Activated CD4-positive, alpha-beta T cell treated with anti-CD3 and anti-CD28 coated beads, Interleukin-2, amount 50 U/mL, for 16 hours (primary cell): ENCODE results near the gene RPS6KL1.

Experiments used
- DNase-seq: peaks from one replicate; pipeline ENCODE4 v3.0.0-alpha.2; 2020

Gene RPS6KL1

DNA sequence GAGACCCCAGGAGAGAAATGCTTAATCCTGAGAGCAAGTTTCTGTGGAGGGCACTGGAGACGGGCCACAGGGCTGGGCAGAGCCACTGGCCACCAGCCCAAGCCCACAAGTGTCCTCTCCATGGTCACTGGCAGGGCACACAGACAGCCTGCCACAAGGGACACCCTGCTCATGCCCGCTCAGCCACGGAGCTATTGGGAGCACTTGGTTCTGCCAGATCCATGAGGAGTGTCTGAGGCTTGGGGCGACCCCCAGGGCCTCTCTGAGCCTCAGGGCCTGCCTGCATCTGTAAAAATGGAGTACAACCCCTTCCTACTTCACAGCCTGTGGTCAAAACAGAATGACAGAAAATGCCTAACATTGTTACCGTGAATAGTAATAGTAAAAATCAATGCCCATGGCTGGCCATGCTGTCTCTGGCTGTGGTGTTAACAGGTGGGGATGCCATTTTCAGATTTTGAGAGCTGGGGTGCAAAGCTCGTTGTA is 29.2 kb upstream of the RPS6KL1 start:
- no peak for DNase-seq

DNA sequence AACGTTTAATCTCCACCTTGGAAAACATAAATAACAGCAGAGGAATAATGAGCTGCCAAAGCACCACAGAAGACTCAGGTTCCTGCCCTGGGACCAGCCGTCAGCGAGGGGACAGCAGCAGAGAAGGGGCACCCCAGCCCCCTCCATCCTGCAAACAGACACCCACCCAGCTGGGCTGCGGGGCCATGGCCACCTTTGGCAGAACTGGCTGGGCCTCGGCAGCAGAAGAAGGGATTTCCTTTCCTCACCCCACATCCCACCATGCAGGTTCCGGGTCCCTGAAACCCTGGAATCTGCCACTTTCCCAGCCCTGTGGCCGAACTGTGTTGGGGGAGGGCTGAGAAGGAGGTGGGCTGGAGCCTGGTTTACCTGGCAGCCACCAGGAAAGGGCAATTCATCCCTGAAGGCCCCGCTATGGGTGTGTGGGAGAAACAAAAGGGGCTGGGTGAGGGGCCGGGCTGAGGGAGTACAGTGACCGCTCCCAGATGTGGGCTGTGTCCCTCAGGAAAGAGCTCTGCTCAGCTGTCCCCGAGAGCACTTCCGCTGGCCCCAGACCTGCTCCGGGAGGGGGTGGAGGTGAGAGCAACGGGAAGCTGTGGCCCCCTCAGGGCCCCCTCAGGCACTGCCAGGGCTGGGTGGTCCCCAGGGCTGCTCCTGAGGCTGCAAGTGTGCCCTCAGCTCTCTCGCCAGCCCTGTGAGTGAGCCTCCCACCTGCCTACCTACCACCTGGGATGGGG is 28.6 kb upstream of the RPS6KL1 start:
- DNase-seq = no peak

DNA sequence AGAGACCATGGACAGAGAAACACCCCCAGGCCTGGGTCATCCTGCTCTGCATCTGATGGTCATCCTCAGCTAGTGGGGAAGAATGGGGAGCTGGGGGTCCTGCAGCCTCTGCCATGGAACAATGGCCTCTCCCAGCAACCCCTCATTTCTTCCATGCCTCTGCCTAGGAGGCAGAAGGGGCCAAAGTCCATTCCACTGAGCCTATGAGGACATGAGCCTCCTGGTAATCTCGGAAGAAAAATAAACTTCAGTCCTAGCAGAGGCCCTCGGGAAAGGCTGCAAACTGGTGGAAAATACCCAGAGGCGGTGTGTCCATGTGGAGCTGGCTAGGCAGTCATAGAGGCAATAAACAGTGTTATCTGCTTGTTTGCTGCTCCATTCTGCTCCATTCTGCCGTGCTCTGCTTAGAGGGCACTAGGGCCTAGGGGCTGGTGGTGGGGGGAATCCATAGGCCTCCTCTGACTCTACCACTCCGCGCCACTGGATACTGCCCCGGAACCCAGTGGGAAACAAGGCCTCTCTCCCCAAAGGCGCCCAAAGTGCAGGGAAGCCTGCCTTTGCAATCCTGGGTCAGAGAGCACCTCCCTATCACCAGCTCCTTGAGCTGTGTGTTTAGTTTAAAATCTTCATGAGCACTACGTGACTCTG is 27.9 kb upstream of the RPS6KL1 start:
- DNase-seq = no peak

DNA sequence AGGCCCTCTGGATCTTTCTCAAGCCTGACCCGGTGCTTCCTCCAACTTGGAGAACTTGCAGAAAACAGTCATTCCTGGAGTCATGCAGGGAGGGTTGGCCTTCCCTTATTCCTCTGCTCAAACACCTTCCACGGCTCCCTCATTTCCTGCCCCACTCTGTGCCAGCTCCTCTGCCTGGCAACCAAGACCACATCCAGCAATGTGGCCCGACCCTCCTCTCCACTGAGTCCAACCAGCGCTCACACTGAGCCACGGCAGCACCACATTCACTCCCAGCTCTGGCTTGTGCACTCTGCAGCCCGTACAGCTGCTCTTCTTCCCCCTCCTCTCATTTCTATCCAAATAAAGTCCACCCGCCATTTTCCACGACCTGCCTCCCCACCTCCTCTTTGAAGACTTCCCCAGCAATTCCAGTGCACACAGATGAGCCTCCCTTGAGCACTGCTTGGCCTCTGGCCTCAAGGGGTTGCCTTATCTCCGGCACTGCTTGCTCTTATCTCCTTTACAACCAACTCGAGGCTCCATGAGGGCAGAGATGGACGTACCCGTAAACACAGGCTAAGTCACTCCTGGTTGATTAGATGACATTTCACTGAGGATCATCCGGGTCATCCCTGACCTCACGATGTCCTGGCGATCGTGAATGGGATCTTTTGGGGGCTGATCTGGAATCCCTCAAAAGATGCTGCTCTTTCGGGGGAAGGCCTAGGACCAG is 27.0 kb upstream of the RPS6KL1 start:
- no peak for DNase-seq

DNA sequence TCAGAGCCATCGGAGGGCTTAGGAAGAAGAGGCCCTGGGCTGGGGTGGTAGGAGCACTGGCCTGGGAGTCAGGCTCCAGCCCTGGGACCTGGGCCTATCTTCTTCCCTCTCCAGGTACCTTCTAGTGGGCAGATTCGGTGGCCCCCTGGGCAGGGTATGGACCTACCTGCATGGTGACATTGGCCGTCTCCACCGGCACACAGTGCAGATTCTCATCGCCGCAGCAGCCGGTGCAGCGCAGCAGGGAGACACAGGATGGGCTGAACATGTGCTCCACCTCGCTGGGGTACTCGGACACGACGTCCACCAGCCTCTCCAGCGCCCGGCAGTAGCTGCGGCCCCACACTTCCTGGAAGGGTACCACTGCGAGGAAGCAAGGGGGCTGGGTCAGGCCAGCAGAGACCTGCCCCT is 26.1 kb upstream of the RPS6KL1 start:
- no peak for DNase-seq

DNA sequence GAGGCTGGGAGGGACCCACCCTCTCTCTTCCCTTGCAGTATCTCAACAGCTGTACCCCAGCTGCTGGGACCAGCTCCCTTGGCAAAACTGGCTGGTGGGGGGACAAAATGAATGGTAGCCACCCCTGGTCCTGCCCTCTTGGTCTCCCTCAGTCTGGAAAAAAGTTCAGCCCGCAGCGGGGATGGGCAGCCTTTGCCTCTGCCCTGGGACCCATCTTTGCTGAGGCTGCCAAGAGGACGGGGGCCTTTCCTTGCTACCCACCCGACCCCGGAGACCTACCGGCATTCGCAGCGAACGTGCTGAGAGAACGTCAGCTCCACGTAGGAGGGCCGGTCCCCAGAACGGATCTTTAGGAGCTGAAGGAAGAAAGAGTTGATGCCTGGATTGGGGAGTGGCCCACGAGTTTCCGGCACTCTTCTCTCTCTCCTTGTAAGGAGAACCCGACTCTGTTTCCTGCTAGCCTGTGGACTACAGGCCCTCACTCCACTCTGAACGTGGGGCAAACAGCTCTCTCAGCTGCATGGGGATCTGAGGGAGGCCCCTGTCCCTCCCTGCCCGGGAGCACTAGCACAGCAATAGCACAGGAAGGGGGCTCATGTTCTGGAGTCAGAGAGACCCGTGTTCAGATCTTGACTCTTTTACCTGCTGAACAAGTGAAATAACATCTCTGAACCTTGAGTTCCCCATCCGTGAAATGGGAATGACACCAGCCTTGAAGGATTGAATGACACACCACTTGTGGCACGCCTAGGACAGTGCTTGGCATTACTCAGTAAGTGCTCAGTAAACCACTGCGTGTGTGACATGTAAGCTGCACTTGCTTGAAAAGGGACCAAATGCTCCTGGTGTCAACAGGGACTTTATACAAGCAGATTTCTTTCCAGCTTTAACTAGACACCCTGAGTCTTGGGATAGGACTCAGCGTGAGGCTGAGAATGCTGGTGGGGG is 25.4 kb upstream of the RPS6KL1 start:
- DNase-seq = no peak

DNA sequence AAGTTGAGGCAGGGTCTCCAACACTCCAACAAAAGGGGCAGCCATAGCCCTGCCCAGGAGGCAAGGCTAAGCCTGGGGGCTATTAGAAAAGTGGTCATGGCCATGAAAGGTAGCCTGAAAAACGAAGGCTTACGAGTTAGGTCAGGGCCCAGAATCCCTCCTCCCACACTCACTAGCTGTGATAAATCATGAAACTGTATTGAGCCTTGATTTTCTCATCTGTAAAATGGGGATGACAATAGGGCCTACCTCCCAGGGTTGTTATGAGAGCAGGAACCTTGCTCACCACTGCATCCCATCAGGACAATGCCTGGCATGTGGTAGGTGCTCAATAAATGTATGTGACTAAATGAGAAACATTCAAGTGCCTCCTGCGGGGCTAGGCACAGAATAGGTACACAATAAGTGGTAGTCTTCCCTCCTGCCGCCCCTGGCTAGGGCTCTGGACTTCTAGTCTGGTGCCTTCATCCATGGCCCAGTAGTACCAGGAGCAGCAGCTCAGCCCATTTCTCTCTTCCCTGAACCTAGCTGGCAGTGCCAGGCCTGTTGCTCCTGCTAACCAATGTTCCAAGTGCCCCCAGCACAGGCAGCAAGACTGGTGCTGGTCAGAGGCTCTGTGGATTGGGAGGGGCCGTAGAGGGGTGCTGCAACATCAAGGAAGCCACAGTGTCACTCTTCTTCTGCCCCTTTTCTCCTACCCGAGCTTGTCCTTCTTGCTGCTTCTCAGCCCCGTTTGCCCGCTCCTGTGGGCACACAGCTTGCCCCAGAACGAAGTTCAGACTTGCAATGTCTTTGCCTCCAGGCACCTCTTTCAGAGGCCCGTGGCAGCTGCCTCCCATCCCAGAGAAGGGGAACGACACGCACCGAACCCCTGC is 24.5 kb upstream of the RPS6KL1 start:
- no peak for DNase-seq

DNA sequence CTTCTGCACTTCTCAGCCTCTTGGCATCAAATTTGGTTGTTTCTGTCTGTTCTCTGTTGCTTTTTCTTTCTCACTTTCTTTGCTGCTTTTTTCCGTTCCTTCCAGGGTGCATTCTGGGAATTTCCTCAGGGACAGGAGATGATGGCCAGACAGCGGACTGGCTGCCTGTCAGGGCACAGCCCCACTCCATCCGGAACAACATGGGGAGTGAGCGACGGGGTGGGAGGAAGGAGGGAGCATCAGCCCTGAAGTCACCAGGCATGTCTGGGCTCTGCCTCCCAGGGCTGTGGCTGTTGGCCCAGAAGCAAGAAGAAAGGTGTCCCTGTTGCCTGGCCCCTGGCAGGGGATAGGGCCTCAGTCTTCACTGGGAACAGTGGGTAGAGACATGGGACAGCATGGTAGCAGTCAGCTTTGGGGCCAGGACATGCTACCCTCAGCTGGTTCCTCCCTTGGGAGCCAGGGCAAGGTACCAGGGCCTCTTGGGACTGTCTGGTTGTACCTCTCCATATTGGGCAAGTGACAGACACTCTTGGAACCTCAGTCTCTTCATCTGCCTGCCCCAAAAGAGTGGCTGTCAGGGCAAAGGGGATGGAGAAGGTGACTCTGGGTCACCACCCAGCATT is 23.7 kb upstream of the RPS6KL1 start:
- DNase-seq = no peak

DNA sequence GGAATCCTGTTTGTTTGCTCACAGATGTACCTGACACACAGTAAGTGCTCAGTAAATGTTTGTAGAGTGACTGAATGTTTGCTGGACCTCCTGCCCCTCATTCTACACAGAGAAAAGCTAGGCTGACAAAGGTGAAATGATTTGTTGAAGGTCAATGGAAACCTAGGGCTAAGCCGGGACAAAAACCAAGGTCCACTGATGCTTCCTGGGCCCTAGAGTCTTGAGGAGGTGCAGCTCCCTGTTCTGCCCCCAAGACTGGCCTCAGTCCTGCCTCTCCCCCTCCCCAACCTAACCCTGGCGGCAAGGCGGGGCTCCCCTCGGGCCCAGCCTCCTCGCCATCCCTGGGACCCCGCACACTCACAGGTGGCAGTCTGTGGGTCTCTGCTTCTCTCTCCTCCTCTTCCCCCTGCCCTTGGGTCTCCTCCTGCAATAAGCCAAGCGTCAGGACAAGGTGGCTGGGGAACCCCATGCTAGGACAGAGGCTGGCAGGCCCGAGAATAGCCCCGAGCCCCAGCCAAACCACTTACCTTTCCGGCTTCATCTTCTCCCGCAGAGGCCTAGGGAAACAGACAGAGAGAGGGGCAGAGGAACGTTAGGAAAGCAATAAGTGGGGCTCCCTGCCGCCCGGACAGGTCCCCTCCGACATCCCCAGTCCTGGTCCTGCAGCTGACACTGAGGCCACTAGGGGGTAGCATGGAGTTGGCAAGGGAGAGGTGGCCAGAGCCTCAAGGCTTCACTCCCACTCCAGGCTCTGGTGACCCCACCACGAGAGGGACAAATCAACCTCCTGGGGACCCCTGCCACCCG is 23.0 kb upstream of the RPS6KL1 start:
- peak; percentile 81 for DNase-seq

DNA sequence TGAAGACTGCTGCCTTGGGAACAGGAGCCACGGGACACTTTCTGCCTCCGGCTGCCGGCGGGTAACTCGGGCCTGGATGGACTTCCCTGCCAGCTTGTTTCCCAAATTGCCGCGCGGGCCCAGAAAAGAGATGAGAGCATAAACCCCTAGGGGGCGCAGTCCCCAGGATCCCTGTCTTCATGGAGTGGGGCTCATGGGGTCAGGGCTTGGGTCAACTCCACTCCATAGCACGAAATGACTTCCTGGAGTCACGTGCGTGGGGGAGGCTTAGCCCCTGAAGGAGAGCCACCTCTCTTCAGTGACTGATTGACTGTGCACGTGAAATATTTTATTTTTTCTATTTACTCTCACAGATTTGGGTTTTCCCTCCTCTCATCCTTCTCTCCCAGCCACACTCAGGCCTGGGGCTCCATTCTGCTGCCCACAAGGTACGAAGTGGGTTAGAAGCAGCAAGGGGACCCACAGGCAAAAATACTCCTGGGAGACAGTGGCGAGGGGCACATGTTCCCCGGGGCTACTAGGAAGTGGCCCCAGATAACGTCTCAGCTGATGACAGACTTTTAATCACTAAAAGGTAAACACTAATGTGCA is 22.3 kb upstream of the RPS6KL1 start:
- DNase-seq = peak; percentile 28

DNA sequence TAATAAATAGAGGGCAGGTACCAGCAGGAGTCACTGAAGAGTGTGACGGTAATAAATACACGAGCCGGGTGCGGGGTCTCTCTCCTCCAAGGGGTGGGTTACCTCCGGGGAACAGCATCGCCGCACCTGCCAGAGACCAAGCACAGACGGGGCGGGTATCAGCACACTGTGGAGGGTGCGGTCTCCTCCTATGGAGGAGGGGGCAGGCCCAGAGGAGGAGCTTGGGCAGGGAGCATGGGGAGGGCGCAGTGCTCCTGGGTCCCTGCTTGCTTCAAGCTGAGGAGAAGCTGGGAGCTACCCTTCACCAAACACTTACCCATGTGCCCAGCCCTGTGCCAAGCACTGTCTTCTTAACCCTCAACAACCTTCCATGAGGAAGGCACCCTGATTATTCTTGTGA is 19.5 kb upstream of the RPS6KL1 start:
- DNase-seq = no peak

DNA sequence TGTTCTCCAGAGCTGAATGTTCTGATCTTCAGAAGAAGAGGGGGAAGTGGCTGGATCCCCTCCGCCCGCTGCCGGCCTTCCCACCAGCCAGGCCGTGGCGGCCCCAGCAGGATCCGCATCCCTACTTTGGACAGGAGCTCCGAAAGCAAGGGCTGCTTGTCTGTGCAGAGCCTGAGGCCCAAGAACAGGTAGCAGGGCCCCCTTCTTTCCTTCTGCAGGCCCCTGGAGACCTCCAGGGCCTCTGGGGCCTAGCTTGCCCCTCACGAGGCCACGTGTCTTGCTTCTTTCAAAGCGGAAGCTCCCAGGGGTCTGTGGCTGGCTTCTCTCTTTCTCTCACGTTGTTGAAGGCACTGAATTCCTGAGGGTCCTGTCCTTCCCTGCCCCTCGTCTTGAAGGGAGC is 19.1 kb upstream of the RPS6KL1 start:
- no peak for DNase-seq

DNA sequence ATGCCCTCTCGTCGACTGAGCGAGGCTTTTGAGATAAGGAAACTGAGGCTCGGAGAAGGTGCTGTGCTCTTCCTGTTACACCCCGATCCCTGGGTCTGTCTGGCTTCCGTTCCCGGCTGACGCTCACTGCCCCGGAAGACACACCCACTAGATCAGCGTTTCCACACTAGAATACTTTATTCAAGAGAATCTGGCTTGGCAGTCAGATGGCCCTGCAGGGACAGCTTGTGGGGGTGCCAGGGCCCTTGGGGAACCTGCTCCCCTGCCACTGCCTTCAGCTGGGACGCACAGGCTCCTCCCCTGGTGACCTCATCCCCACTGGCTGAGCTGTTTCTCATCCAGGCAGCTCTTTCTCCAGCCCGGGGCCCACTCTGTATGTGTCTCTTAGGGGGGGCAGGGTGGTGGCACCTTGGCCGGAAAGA is 18.6 kb upstream of the RPS6KL1 start:
- peak; percentile 47 for DNase-seq

DNA sequence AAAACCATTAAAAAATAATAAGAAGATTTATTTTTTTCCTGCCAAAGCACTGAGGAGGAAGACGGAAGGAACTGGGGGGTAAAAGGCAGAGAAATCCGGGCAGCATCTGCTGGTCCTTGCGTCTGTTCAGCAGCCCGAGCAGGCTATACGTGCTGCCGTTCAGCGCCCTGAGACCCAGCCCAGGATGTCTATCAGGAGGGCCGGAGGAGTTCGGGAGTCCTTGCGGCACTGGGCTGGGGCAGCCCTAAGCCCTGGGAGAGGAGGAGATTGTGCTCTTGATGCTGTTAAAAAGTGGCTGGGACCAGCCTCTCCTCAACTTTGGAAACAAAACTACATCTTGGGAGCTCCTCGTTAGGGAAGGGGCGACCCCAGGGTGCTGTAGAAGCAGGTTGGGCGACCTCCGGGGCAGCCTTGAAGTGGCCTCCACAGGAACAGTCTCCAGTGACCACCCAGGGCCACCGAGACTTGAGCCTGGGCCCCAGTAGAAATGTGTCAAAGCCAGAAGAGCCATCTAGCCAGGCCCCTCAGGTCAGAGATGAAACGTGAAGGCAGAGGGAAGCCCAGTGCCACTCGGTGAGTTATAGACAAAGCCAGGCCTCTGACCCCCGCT is 18.0 kb upstream of the RPS6KL1 start:
- no peak for DNase-seq

DNA sequence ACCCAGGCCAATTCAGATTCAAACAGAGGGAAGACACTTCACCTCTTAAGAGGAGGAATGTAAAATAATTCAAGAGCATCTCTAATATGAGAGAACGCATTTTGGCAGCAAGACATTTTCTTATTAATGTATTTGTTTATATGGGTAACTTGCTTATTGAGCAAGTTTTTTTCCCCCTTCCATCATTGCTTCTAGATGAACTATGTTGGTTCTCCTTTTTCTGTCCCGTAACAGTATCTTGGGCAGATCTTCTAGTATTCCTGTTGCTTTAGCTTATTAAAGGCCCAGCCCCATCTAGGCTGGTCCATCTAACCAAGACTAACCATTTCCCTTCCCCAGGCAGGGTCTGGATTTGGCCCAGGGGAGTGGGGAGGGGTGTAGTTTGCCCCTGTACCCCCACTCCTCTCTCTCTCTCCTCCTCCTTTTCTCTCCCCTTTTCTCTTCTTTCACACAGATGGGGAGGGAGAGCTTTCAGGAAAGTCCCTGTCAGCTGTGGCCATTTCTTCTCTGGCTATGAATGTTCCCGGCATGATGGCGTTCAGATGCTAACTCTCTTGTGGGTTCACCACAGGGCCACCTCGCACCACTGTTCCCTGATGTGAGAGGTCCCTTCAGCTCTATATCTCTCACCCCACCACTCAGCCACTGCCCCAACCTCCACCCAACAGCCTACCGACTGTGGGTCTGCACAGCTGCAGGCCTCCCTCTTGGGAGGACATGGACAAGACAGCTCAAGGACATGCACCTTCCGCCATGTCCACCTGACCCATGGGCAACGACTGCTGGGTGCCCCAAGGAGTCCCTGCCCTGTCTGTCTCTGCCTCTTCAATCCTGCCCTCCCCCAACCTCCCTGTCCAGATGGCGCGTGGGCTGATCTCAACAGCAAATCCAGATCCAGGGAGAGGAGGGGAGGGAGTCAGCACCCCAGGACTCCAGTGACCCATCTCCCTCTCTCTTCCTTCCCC is 15.8 kb upstream of the RPS6KL1 start:
- no peak for DNase-seq

DNA sequence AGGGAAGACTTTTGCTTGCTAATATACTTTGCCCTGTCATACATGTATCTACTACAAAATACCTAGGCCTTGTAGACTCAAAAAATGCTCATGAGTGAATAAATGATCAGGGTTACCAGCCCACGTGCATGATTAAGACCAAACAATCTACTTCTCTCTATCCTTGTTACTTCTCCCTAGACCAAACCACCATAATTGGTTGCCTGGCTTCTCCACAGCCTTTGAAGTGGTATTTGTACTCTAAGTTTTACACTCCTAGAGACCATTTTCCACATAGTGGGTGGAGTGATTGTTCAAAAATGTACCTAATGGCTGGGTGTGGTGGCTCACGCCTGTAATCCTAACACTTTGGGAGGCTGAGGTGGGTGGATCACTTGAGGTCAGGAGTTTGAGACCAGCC is 14.1 kb upstream of the RPS6KL1 start:
- DNase-seq = no peak

DNA sequence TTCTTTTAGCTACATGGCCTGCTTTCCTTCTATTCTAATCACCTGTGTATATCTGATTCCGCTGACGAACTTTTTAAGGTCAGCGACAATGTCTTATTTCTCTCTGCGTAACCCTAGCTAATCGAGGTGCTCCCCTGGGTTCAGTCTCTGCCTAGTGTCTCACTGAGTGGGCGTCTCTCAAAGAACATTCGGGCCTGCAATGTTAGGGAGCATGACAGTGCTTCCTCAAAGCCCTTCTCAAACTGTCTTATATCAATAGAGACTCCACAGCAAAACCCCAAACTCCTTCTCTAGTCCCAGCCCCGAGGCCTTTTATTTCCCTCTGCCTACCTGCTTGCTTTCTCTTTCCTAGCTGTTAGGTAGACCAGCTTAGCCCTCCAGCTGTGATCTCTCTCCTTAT is 13.7 kb upstream of the RPS6KL1 start:
- DNase-seq = no peak

DNA sequence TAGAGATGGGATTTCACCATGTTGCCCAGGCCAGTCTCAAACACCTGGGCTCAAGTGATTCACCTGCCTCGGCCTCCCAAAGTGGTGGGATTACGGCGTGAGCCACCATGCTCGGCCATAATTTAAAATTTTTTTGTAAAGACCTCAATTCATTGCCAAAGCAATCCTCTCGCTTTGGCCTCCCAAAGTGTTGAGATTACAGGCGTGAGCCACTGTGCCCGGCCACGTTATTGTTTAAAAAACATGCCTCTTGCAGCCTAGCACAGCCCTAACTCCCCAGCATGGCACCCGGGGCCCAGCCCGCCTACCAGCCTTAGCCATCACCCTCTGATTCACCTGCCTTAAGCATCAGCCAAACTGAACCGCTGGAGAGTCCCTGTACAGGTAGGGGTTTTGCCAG is 13.1 kb upstream of the RPS6KL1 start:
- no peak for DNase-seq

DNA sequence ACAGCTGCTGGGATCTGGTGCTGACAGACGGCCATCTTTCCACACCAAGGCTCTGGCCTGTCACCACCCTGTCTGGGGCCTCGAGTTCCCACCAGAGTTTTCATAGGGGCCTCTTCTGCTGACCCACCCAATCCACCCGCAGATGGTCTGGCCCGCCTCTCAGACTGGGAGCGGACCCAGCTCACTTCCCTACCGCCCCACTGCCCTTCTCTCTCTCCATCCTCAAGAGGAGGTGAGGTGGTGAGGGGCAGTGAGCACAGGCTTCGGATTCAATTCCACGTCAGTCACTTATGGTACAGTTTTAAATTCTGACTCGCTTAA is 12.3 kb upstream of the RPS6KL1 start:
- DNase-seq = no peak
